HG02571 (cell line): ENCODE measurements around the gene NDUFB3.

Source experiments
- ATAC-seq: cut with Tn5 transposase; IDR thresholded peaks from one replicate; pipeline ENCODE4 v1.9.1; 2021; ENCODE audit warnings: mild to moderate bottlenecking, moderate library complexity; ENCODE audit not compliant: unreplicated experiment

Gene NDUFB3

GRCh38 chr2:201127152-201127511 is 55.3 kb downstream of the NDUFB3 start:
- ATAC-seq: no peak

- ATAC-seq: no peak
Measured at GRCh38 chr2:201127570-201127969, 55.8 kb downstream of the NDUFB3 start.

- no peak for ATAC-seq
Measured at GRCh38 chr2:201128033-201128432, 56.2 kb downstream of the NDUFB3 start.

- no peak for ATAC-seq
Measured at GRCh38 chr2:201128933-201129505, 57.2 kb downstream of the NDUFB3 start.

GRCh38 chr2:201130524-201131186 is 58.9 kb downstream of the NDUFB3 start:
- ATAC-seq: no peak

GRCh38 chr2:201132518-201132917 is 60.7 kb downstream of the NDUFB3 start:
- no peak for ATAC-seq
